PC-9 (cell line): ENCODE data around the gene GORASP1. TPM values are rescaled to one million over a fixed set of nuclear protein-coding genes. Genes with fewer than 3 reads are reported as not detected.

Experiments used
- BruUV-seq: library from RNA; stranded (reverse); fragments of 400-500 nt; replicated peaks from 2 replicates; lab custom pipeline; 2021; lab: Mats Ljungman, UMichigan
- CTCF ChIA-PET: fragments of 300-600 bp; sonication (Branson Sonifier 250); formaldehyde crosslinking; loops from one replicate; lab custom pipeline; 2022; ENCODE audit warnings: antibody characterized with exemption; lab: Charles Lee
- POLR2A ChIA-PET: fragments of 300-600 bp; sonication (Branson Sonifier 250); formaldehyde crosslinking; loops from one replicate; lab custom pipeline; 2022; ENCODE audit warnings: antibody characterized with exemption; ENCODE audit not compliant: unreplicated experiment; lab: Charles Lee
- DNase-seq, 2 experiments: peaks; one replicate each; pipeline versions ENCODE4 v3.0.0 to v3.0.0-alpha.2; 2015 to 2022; ENCODE audit warnings: mixed read lengths in 1 of 2
- H2AFZ ChIP-seq: fragments of 200-600 bp; sonication (generic); 2 replicates; pipeline ENCODE4 v1.8.1; 2017; ENCODE audit warnings: antibody characterized with exemption
- H3F3A ChIP-seq: fragments of 200-600 bp; sonication (generic); 2 replicates; pipeline ENCODE4 v1.8.1; 2017; ENCODE audit warnings: antibody characterized with exemption, mild to moderate bottlenecking, low read depth; ENCODE audit not compliant: insufficient read depth
- H3K27ac ChIP-seq: fragments of 200-600 bp; sonication (generic); 2 replicates; pipeline ENCODE4 v1.6.1; 2016; ENCODE audit warnings: mixed run types
- H3K27me3 ChIP-seq: fragments of 200-600 bp; sonication (generic); 2 replicates; pipeline ENCODE4 v1.6.1; 2016; ENCODE audit warnings: low read depth, mixed run types; ENCODE audit not compliant: insufficient read depth
- H3K36me3 ChIP-seq: fragments of 200-600 bp; sonication (generic); 2 replicates; pipeline ENCODE4 v1.6.1; 2016; ENCODE audit warnings: low read depth, mixed run types
- H3K4me1 ChIP-seq: fragments of 200-600 bp; sonication (generic); replicated peaks from 2 replicates; pipeline ENCODE4 v1.6.1; 2016; ENCODE audit warnings: mixed run types; ENCODE audit not compliant: insufficient read depth
- H3K4me2 ChIP-seq: fragments of 200-600 bp; sonication (generic); 2 replicates; pipeline ENCODE4 v1.6.1; 2017; ENCODE audit warnings: mixed run types
- H3K4me3 ChIP-seq: fragments of 200-600 bp; sonication (generic); 2 replicates; pipeline ENCODE4 v1.6.1; 2016; ENCODE audit warnings: mixed run types
- H3K79me2 ChIP-seq: fragments of 200-600 bp; sonication (generic); 2 replicates; pipeline ENCODE4 v1.6.1; 2017; ENCODE audit warnings: low read depth, mixed run types
- H3K9me2 ChIP-seq: fragments of 200-600 bp; sonication (generic); 2 replicates; pipeline ENCODE4 v1.8.1; 2017; ENCODE audit warnings: mild to moderate bottlenecking; ENCODE audit not compliant: insufficient read depth
- H3K9me3 ChIP-seq: fragments of 200-600 bp; sonication (generic); 2 replicates; pipeline ENCODE4 v1.8.1; 2016; ENCODE audit warnings: low read depth; ENCODE audit not compliant: insufficient read depth
- H4K20me1 ChIP-seq: fragments of 200-600 bp; sonication (generic); 2 replicates; pipeline ENCODE4 v1.8.1; 2017; ENCODE audit not compliant: insufficient read depth
- EZH2 ChIP-seq: fragments of 200-600 bp; sonication (generic); IDR thresholded peaks from 2 replicates; pipeline ENCODE4 v1.8.0; 2017; ENCODE audit warnings: antibody characterized with exemption, low read depth
- intact Hi-C: fragments of 100-400 bp; cut with micrococcal nuclease; formaldehyde crosslinking; loops from one replicate; pipeline ENCODE4 v1.10.0; 2022; ENCODE audit not compliant: unreplicated experiment
- total RNA-seq: library from RNA; stranded (reverse); gene quantifications from 2 replicates; pipeline ENCODE4 v1.2.3, GENCODE V29; 2021
- TF ChIP-seq, protein P1 (sequence below): fragments of 200-600 bp; sonication (generic); conservative IDR thresholded peaks from 2 replicates; pipeline ENCODE4 v1.6.1; 2017; ENCODE audit warnings: mixed run types, antibody characterized with exemption, mild to moderate bottlenecking, moderate library complexity

GORASP1 gene
- total RNA-seq, 1 experiment from 2014 or later, result 43.4 TPM

DNA sequence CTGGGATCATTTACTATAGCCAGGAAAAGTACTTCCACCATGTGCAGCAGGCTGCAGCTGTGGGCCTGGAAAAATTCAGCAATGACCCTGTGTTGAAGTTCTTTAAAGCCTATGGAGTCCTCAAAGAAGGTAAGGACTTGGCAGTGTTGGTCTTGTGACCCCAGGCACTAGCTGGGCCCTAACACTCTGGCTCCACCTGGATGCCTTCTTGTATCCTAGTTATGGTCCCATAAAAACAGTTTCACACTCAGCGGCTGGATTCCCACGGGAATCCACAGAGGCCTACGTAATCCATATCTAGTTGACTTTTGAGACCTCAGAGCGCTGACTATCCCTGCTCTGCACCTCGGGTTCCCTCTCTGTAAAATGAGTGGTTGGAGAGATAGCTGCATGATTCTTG, 1.7 kb upstream of the GORASP1 start:
- Histone ChIP-seq H3K4me3 (no peak overlapping the region), H3K4me2 (no peak overlapping the region), H3K4me1 (peaks cover 16% of the 10 kb centered on the region), H3K9me2 (no peaks in the 10 kb centered on the region), H3F3A (no peaks in the 10 kb centered on the region), H2AFZ (no peak overlapping the region), H3K27me3 (no peaks in the 10 kb centered on the region), H3K79me2 (peaks cover 27% of the 10 kb centered on the region), H3K9me3 (no peaks in the 10 kb centered on the region), H3K27ac (no peak overlapping the region), H3K36me3 (no peaks in the 10 kb centered on the region), H4K20me1 (no peaks in the 10 kb centered on the region; the same call in 1 of the 2 replicates)
- ChIA-PET CTCF (no interaction called here), POLR2A (interaction anchor here (0.6 kb wide), 1 partner anchor 69 kb away, joined by 6 read pairs; no protein-coding TSS in a partner anchor)
- DNase-seq, result no peak
- intact Hi-C loops, result loop anchor here (5.0 kb wide), 1 partner anchor 73 kb away; no protein-coding TSS in a partner anchor
- BruUV-seq, result no TSS peak
- TF ChIP-seq, protein P1, sequence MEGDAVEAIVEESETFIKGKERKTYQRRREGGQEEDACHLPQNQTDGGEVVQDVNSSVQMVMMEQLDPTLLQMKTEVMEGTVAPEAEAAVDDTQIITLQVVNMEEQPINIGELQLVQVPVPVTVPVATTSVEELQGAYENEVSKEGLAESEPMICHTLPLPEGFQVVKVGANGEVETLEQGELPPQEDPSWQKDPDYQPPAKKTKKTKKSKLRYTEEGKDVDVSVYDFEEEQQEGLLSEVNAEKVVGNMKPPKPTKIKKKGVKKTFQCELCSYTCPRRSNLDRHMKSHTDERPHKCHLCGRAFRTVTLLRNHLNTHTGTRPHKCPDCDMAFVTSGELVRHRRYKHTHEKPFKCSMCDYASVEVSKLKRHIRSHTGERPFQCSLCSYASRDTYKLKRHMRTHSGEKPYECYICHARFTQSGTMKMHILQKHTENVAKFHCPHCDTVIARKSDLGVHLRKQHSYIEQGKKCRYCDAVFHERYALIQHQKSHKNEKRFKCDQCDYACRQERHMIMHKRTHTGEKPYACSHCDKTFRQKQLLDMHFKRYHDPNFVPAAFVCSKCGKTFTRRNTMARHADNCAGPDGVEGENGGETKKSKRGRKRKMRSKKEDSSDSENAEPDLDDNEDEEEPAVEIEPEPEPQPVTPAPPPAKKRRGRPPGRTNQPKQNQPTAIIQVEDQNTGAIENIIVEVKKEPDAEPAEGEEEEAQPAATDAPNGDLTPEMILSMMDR, result no peak
- TF ChIP-seq EZH2, result no peak

DNA sequence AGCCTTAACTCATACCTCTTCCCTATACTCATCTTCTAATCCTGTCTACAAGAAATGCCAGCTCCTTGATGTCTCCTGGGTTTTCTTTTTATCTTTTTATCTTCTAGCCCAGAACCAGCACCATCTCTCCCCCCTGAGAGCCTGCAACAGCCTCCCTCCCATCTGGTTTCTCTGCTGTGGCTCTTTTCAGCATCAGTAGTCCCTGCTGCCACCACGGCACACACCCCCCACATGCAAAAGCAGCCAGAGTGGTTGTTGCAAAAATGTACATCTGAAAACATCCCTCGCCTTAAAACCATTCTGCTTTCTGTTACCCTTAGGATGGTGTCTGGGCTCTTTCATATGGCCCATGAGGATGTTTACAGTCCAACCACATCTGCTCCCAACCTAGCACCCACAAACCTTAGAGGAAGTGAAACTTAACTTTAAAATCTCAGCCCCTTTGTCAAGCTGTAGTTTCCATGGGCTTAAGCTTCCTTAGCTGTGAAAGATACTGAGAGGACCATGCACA, 828 bp upstream of the GORASP1 start:
- no peaks in the 10 kb centered on the region for H3K9me2 ChIP-seq
- no peaks in the 10 kb centered on the region; the same call in 1 of the 2 replicates for H4K20me1 ChIP-seq
- peak overlapping the region; percentile 95 for H3K4me3 ChIP-seq
- no peaks in the 10 kb centered on the region for H3F3A ChIP-seq
- no peaks in the 10 kb centered on the region for H3K9me3 ChIP-seq
- ChIA-PET POLR2A (interaction anchor here (0.6 kb wide), 2 partner anchors 39 to 44 kb away, joined by 3 to 4 read pairs; no protein-coding TSS in a partner anchor), CTCF (interaction anchor here (1.5 kb wide), 1 partner anchor 18 kb away, joined by 6 read pairs; no protein-coding TSS in a partner anchor)
- DNase-seq, result no peak
- H3K79me2 ChIP-seq, result peaks cover 27% of the 10 kb centered on the region
- H3K27ac ChIP-seq, result no peak overlapping the region
- BruUV-seq, result no TSS peak
- H2AFZ ChIP-seq, result peak overlapping the region; percentile 92
- H3K4me2 ChIP-seq, result peak overlapping the region; percentile 92
- H3K27me3 ChIP-seq, result no peaks in the 10 kb centered on the region
- TF ChIP-seq, protein P1, result no peak
- H3K36me3 ChIP-seq, result no peaks in the 10 kb centered on the region
- intact Hi-C loops, result loop anchor here (5.0 kb wide), 1 partner anchor 74 kb away; no protein-coding TSS in a partner anchor
- H3K4me1 ChIP-seq, result peaks cover 16% of the 10 kb centered on the region

DNA sequence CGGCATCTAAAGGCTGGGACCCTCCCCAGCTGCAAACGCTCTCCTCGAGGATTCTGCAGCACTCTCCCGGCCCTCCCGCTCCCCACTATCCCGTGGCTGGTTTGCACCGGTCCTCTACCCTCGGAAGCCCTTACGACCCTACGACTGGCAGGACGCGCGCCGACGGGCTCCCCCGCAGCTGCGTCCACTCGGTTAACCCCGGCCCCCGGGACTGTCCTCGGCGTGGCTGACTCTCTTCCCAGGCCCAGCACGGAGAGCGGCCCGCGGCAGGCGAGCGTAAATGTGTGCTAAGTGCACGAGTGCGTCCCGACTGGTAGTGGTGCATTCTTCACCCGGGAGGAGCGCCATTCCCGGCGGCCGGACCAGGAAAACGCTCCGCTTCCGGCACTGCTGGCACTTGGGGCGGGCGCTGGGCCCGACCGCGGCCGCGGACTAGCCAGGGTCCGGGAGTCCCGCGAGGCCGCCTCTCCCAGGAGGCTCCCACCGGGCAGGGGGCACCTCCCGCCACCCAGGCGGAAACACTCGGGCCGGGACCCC, 508 bp downstream of the GORASP1 start:
- no peaks in the 10 kb centered on the region for H3K36me3 ChIP-seq
- H3K27ac ChIP-seq, result no peak overlapping the region
- ChIA-PET POLR2A (interaction anchor here (0.6 kb wide), 1 partner anchor 71 kb away, joined by 4 read pairs; no protein-coding TSS in a partner anchor), CTCF (interaction anchor here (1.5 kb wide), 1 partner anchor 19 kb away, joined by 6 read pairs; no protein-coding TSS in a partner anchor)
- peak overlapping the region; percentile 95 for H3K4me3 ChIP-seq
- BruUV-seq, result no TSS peak
- H2AFZ ChIP-seq, result peak overlapping the region; percentile 92
- H4K20me1 ChIP-seq, result no peaks in the 10 kb centered on the region; the same call in 1 of the 2 replicates
- no peaks in the 10 kb centered on the region for H3K9me3 ChIP-seq
- no peaks in the 10 kb centered on the region for H3K27me3 ChIP-seq
- intact Hi-C loops, result loop anchor here (1.0 to 5.0 kb wide), 5 partner anchors 18 to 181 kb away; no protein-coding TSS in a partner anchor
- peaks cover 27% of the 10 kb centered on the region for H3K79me2 ChIP-seq
- H3F3A ChIP-seq, result peaks cover under 1% of the 10 kb centered on the region; the same call in 1 of the 2 replicates
- peak in 1 of 2 experiments; percentile 51 for DNase-seq
- H3K4me1 ChIP-seq, result peaks cover 16% of the 10 kb centered on the region
- TF ChIP-seq EZH2, result no peak
- TF ChIP-seq, protein P1, result no peak
- H3K9me2 ChIP-seq, result no peaks in the 10 kb centered on the region
- peak overlapping the region; percentile 92 for H3K4me2 ChIP-seq
